ENCODE results near the gene ARHGEF1.
"Not testable (repeated sequence)": the region's sequence is repeated elsewhere in the genome, so short reads cannot be mapped to it uniquely, and the experiment has no call there.

ARHGEF1 gene

DNA sequence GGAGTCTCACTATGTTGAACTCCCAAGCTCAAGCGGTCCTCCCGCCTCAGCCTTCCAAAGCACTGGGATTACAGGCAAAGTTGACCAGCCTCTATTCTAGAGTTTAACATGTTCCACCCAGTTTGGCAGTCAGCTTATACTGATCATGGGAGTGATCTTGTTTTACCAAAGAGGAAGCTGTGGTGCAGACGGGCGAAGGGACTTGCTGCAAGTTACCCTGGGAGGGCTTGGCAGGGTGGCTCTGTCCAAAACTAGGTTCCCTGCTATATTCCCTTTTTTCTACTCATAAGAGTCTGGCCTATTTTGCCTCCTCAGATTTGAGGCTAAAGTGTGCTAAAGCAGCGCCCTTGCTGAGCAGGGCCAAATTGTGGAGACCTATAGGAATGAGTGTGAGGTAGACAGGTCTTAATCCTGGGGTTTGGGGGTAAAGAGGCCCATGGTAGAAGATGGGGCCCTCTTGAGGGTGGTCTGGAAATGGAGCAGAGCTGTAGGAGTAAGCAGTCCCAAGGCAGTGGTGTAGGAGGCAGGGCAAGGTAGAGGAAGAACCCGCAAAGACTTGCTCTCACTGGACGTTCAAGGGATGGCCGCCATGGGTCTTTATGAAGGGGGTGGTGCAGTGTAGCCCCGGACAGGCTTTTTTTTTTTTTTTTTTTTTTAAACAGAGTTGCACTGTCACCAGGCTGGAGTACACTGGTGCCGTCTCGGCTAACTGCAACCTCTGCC lies 19.6 kb upstream of the ARHGEF1 start:
- DNase-seq (ENCODE audit: low read depth in 2 of 2), result no peak

DNA sequence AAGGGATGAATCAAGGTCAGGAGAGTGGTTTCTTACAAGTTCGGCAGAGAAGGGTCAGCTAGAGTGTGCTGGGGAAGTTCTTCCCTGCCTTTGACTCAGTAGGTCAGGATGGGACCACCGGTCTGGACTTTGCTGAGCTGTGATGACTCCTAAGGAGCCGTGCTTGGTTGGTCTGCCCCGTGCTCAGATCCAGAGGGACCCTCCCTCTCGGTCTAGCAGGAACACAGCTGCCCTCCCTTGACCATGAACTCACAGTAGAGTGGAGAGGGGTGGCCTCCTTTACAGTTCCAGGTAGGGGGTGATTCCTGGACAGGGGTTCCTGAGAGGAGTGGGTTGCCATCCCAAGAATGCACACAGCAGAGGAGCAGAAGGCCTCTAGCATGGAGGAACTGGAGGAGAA lies 18.6 kb upstream of the ARHGEF1 start:
- no peak for DNase-seq (ENCODE audit: low read depth in 2 of 2)

- DNase-seq (ENCODE audit: low read depth in 2 of 2), result no peak
Observed at GRCh38 chr19:41866284-41866683, 16.7 kb upstream of the ARHGEF1 start.

DNA sequence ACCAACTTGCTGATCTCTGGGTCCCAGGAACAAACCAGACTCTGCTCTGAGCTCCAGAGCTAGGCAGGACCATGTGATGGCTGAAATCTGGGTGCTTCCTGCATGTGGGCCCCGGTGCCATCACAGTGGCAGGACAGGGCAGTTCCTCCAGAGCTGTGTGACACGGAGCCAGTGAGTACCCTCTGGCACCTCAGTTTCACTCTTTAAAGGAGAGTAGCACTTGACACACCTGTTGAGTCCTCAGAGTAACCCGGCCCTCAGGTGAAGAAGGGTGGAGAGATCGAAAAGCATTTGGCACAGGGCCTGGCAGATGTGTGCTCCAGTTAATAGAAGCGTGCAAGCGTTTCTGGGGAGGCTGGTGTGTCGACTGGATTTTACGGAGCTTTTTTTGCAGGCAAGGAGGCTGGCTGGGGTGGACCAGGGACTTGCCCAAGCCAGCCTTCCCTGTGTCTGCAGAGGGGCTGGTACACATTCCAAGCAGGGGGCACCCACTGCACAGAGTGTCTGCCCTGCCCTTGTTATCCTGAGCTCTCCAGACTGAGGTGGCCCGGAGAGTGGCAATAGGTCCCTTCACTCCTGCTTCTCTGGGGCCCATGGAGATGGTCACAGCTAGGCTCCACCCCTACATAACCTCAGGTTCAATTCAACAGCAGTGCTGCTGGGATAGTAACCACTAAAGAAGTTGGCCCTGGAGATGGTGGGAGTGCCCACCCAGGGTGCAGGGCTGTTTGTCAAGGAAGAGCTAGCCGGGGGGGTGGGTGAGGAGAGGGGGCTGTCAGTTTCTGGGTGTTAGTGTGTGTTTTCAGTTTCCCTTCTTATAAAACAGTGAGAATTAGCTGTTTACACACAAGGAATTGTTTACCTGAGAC lies 14.6 kb upstream of the ARHGEF1 start:
- no peak for DNase-seq (ENCODE audit: low read depth in 2 of 2)

DNA sequence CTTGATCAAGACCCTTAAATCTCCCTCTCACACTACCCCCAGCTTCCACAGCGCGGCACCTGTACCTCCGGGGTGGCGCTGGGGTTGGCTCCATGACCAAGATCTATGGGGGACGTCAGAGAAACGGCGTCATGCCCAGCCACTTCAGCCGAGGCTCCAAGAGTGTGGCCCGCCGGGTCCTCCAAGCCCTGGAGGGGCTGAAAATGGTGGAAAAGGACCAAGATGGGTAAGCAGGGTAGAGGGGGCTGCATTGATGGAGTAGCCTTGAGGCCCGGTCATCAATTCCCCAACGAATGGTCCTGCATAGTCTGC lies 14.0 kb upstream of the ARHGEF1 start:
- no peak for DNase-seq (ENCODE audit: low read depth in 2 of 2)

DNA sequence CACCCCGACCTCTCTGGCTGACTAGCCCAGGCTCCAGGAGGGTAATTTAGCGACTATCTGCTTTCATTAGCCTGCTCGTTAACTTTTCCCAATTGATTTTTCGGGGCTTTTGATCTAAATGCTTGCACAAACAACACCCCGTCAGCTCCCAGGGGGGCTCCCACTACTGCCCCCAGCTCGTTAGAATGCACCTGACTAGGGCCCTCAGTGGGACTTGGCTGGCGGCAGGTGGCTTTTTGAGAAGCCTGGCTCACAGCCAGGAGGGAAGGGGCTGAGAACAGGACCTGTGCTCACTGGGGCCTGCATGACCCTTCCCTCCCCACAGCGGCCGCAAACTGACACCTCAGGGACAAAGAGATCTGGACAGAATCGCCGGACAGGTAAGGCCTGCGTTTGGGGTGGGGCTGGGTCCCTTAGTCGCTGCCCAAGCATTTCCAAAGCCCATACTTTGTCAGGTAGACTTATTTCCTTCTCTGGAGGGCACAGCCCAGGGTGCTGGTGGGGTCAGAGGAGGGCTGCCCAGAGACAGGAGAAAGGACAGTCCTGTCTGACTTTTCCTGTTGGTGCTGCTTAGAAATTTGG lies 13.5 kb upstream of the ARHGEF1 start:
- no peak for DNase-seq (ENCODE audit: low read depth in 2 of 2)

- DNase-seq (ENCODE audit: low read depth in 2 of 2), result no peak
Observed at GRCh38 chr19:41870401-41870873, 12.5 kb upstream of the ARHGEF1 start.

GRCh38 chr19:41871573-41872383 lies 11.2 kb upstream of the ARHGEF1 start:
- peak in 1 of 2 donors; percentile 31 for DNase-seq (ENCODE audit: low read depth in 2 of 2)

- no peak for DNase-seq (ENCODE audit: low read depth in 2 of 2)
Observed at GRCh38 chr19:41872384-41872774, 10.6 kb upstream of the ARHGEF1 start.

DNA sequence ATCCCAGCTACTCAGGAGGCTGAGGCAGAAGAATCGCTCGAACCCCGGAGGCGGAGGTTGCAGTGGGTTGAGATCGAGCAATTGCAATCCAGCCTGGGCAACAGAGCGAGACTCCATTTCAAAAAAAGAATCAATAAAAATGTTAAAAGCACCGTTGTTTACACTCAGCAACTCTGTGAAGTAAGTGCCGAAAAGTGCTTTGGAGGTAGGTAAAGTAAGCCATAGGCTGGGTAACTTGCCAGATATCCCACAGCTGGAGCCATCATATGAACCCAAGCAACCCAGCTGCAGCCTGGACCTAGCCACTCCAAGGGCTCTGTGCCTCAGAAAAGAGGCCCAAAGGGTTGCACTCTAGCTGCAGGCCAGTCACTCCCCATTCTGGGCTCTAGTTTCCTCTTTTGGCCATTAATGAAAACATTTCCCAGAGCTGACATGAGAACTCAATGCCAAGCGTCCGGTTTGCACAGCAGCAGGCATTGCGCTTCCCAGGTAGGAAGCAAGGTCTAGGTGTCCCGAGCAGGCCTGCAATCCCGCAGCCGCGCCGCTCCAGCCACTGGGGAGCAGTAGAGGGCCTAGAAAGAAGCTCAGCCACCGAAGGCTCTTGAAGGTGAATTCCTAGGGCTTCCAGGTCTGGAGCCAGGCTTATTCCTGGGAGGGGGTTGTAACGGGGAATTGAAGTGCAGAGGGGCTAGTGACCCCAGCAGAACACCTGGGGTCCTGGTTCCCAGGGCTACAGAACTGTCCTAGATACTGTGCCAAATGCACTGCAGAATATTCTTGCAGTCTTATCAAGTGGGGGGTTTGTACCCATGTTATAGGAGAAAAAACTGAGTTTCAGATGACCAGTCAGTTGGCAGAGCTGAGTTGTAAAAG lies 10.0 kb upstream of the ARHGEF1 start:
- DNase-seq (ENCODE audit: low read depth in 2 of 2), result no peak

DNA sequence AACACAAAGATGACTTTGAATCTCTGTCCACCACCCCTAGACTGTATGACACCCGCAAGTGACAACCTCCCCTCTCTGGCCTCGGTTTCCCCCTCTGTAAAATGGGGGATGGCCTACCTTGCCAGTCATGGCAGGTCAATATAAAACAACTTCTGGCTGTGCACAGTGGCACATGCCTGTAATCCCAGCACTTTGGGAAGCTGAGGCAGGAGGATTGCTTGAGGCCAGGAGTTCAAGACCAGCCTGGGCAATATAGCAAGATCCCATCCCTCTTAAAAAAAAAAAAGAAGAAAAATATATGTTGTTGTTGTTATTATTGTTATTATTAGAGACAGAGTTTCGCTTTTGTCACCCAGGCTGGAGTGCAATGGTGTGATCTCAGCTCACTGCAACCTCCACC lies 7.0 kb upstream of the ARHGEF1 start:
- not testable (repeated sequence) for DNase-seq (ENCODE audit: low read depth in 2 of 2)

DNA sequence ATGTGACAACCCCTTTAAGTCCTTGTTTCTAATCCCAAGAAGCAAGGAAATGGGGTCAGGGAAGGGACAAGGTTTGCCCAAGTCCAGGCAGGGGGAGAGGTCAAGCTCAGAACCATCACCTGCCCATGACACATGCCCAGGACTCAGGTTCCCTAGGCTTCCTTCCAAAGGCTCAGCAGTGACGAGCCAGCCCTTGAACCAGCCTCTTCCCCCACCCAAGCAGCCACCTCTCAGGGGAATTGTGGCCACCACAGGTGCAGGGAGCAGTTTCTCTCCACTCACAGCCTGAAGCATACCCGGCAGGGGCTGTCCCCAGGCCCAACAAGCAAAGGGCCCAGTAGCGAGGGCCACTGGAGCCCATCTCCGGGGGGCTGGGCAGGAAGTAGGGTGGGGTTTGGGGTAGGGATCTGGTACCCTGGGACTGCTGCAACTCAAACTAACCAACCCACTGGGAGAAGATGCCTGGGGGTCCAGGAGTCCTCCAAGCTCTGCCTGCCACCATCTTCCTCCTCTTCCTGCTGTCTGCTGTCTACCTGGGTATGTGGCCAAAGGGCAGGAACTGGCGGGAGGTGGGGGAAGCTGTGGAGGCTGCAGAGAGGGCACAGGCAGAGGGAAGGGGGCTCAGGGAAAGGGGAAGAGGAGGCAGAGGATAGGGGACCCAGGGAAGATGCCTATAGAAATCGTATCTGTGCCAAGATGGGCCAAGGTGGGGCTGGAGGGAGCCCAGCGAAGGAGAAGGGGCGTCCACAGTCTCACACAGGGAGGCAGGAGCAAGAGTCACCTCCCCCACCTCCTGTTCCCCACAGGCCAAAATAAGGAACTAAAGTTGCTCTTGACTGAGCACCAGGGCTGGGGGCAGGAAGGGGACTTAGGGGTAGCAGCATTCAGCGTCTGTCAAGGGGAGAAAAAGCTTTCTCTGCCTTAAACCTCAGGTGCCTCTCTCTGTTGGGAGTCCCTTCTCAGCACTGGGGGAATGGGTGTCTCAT lies 5.8 kb upstream of the ARHGEF1 start, which contains the start of gene CD79A:
Gene CD79A, plus strand, starts transcription at position 433 of the 986 bp plus-strand sequence. Its CDS starts 26 bp downstream, at position 459.
- DNase-seq (ENCODE audit: low read depth in 2 of 2), result no peak

DNA sequence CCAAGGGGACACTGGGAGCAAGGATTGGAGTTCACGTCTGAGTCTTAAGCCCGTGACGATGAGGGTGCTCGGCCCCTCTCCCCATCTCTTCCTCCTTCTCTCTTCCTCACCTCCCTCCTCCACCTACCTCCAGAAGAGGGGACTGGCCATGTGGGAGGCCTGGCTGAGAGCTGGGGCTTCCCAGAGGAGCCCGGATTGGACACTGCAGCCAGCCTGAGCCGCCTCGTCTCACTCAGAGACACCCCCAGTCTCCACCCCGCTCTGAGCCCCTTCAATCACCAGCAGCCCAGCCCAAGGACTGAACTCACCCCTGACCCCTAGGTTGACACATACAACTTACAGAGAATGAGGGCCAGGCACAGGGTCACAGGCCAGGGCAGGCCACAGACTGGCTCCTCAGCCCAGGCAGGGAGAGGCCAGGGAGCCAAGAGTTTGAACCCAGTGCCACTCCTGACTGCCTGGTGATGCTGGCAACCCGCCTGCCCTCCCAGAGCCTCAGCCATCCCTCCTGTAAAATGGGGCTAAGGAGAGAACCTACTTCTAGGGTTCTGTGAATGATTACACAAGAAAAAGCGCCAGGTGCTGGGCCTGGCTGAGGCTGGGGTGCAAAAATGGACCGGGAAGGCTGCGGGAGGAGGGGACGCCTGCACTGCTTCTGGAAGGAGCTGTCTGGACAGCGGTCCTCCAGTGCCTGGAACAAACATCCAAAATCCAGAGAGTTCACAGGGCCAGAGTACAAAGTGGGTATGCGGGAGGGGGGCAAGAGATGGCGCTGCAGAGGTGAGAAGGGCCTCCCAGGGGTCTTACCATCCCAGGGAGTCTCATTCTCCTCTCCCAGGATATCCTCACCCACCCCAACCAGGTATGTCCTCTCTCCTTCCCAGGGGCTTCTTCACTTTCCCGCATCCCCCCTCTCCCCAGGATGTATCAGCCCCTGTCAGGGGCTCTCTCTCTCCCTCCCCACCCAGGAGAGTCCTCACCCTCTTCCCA lies 4.8 kb upstream of the ARHGEF1 start:
- DNase-seq (ENCODE audit: low read depth in 2 of 2), result no peak

GRCh38 chr19:41879080-41879479 lies 3.9 kb upstream of the ARHGEF1 start:
- DNase-seq (ENCODE audit: low read depth in 2 of 2), result no peak

GRCh38 chr19:41879670-41880328 lies 3.2 kb upstream of the ARHGEF1 start:
- no peak for DNase-seq (ENCODE audit: low read depth in 2 of 2)

DNA sequence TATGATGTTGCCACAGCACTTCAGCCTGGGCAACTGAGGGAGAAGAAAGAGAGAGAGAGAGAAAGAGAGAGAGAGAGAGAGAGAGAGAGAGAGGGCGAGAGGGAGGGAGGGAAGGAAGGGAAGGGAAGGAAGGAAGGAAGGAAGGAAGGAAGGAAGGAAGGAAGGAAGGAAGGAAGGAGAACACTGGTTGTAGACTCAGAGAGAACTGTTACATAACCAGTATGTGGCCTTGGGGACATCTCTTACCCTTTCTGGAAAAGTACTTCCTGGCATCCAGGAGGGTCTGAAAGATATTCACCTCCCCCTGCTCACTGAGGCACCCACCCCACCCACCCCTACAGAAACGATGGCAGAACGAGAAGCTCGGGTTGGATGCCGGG lies 2.7 kb upstream of the ARHGEF1 start:
- DNase-seq (ENCODE audit: low read depth in 2 of 2), result no peak

- DNase-seq (ENCODE audit: low read depth in 2 of 2), result no peak
Observed at GRCh38 chr19:41883463-41883820, 458 bp downstream of the ARHGEF1 start.

Measured in activated CD8-positive, alpha-beta memory T cell treated with anti-CD3 and anti-CD28 coated beads for 4 hours (primary cell).